ENCODE measurements around the gene MYO1C. TPM values are rescaled to one million over a fixed set of nuclear protein-coding genes. Genes with fewer than 3 reads are reported as not detected.

The MYO1C gene
- total RNA-seq, 1 experiment from 2014 or later: 73.6 TPM

DNA sequence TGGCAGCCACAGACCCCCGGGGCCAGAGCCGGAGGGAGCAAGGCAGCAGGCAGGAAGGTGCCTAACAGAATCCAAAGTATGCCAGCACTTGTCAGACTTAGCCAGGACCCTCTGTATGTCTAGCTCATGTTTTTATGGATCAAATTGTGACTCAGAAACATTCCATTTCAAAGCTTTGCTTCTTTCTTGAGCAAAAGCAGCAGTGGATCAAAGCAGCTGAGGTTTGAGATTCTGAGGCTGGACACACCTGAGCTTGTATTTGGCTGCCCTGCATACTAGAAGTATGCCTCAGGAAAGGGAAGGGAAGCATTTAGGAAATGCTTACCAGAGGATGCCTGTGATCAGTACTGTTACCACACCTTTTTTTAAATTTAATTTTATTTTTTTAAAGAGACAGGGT, 5.7 kb upstream of the MYO1C start (continued):
- TF ChIP-seq, protein P1, sequence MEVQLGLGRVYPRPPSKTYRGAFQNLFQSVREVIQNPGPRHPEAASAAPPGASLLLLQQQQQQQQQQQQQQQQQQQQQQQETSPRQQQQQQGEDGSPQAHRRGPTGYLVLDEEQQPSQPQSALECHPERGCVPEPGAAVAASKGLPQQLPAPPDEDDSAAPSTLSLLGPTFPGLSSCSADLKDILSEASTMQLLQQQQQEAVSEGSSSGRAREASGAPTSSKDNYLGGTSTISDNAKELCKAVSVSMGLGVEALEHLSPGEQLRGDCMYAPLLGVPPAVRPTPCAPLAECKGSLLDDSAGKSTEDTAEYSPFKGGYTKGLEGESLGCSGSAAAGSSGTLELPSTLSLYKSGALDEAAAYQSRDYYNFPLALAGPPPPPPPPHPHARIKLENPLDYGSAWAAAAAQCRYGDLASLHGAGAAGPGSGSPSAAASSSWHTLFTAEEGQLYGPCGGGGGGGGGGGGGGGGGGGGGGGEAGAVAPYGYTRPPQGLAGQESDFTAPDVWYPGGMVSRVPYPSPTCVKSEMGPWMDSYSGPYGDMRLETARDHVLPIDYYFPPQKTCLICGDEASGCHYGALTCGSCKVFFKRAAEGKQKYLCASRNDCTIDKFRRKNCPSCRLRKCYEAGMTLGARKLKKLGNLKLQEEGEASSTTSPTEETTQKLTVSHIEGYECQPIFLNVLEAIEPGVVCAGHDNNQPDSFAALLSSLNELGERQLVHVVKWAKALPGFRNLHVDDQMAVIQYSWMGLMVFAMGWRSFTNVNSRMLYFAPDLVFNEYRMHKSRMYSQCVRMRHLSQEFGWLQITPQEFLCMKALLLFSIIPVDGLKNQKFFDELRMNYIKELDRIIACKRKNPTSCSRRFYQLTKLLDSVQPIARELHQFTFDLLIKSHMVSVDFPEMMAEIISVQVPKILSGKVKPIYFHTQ (CRISPR knock-in tag; IDR thresholded peaks at IDR 0.05): no peak
- TF ChIP-seq JUN (CRISPR knock-in tag; IDR thresholded peaks at IDR 0.05): no peak
- no peak for TF ChIP-seq ERG (CRISPR knock-in tag; IDR thresholded peaks at IDR 0.05)
- TF ChIP-seq OVOL2 (CRISPR knock-in tag; IDR thresholded peaks at IDR 0.05; ENCODE audit: borderline replicate concordance): no peak
- TF ChIP-seq, protein P2, sequence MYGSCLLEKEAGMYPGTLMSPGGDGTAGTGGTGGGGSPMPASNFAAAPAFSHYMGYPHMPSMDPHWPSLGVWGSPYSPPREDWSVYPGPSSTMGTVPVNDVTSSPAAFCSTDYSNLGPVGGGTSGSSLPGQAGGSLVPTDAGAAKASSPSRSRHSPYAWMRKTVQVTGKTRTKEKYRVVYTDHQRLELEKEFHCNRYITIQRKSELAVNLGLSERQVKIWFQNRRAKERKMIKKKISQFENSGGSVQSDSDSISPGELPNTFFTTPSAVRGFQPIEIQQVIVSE (CRISPR knock-in tag; IDR thresholded peaks at IDR 0.05; ENCODE audit: borderline replicate concordance): no peak
- TF ChIP-seq GABPB1 (CRISPR knock-in tag; IDR thresholded peaks at IDR 0.05): no peak
- TF ChIP-seq CBFB (CRISPR knock-in tag; IDR thresholded peaks at IDR 0.05; ENCODE audit: low read depth): no peak

GRCh38 chr17:1497831-1498230, 5.3 kb upstream of the MYO1C start:
- DNase-seq (ENCODE audit: low spot score) (no peak), ATAC-seq (no peak)
- no peaks in the 10 kb centered on the region for H3K36me3 Mint-ChIP-seq
- 0 out of 2 replicates have a peak, but pooled peaks cover 6% of the 10 kb centered on the region for H3K4me1 Mint-ChIP-seq
- peaks cover 3% of the 10 kb centered on the region; the same call in 1 of the 2 replicates for H3K27me3 Mint-ChIP-seq (ENCODE audit: low read depth)
- POLR2A ChIA-PET: no interaction called here
- H3K27ac Mint-ChIP-seq: no peak overlapping the region; the same call in 1 of the 2 replicates
- no peaks in the 10 kb centered on the region for H3K9me3 Mint-ChIP-seq
- CTCF ChIA-PET: interaction anchor here (0.7 to 2.4 kb wide), 4 partner anchors 13 to 133 kb away, joined by 3 to 7 read pairs (median 4); partner anchors contain the start of gene INPP5K
- H3K4me3 Mint-ChIP-seq: no peak overlapping the region
- TF ChIP-seq, protein P3, sequence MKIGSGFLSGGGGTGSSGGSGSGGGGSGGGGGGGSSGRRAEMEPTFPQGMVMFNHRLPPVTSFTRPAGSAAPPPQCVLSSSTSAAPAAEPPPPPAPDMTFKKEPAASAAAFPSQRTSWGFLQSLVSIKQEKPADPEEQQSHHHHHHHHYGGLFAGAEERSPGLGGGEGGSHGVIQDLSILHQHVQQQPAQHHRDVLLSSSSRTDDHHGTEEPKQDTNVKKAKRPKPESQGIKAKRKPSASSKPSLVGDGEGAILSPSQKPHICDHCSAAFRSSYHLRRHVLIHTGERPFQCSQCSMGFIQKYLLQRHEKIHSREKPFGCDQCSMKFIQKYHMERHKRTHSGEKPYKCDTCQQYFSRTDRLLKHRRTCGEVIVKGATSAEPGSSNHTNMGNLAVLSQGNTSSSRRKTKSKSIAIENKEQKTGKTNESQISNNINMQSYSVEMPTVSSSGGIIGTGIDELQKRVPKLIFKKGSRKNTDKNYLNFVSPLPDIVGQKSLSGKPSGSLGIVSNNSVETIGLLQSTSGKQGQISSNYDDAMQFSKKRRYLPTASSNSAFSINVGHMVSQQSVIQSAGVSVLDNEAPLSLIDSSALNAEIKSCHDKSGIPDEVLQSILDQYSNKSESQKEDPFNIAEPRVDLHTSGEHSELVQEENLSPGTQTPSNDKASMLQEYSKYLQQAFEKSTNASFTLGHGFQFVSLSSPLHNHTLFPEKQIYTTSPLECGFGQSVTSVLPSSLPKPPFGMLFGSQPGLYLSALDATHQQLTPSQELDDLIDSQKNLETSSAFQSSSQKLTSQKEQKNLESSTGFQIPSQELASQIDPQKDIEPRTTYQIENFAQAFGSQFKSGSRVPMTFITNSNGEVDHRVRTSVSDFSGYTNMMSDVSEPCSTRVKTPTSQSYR (CRISPR knock-in tag; IDR thresholded peaks at IDR 0.05): no peak
- no peak for TF ChIP-seq CREB1 (CRISPR knock-in tag; IDR thresholded peaks at IDR 0.05)
- TF ChIP-seq CTCF (IDR thresholded peaks at IDR 0.05): no peak
- TF ChIP-seq ATF1 (CRISPR knock-in tag; IDR thresholded peaks at IDR 0.05): no peak
- TF ChIP-seq ZMAT4 (CRISPR knock-in tag; IDR thresholded peaks at IDR 0.05): no peak
- TF ChIP-seq, protein P4, sequence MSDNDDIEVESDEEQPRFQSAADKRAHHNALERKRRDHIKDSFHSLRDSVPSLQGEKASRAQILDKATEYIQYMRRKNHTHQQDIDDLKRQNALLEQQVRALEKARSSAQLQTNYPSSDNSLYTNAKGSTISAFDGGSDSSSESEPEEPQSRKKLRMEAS (CRISPR knock-in tag; IDR thresholded peaks at IDR 0.05): no peak
- no peak for TF ChIP-seq ERG (CRISPR knock-in tag; IDR thresholded peaks at IDR 0.05)
- TF ChIP-seq, protein P5, sequence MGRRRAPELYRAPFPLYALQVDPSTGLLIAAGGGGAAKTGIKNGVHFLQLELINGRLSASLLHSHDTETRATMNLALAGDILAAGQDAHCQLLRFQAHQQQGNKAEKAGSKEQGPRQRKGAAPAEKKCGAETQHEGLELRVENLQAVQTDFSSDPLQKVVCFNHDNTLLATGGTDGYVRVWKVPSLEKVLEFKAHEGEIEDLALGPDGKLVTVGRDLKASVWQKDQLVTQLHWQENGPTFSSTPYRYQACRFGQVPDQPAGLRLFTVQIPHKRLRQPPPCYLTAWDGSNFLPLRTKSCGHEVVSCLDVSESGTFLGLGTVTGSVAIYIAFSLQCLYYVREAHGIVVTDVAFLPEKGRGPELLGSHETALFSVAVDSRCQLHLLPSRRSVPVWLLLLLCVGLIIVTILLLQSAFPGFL (CRISPR knock-in tag; IDR thresholded peaks at IDR 0.05; ENCODE audit: borderline replicate concordance): no peak
- no peak for TF ChIP-seq AFF4 (CRISPR knock-in tag; IDR thresholded peaks at IDR 0.05; ENCODE audit: borderline replicate concordance)
- TF ChIP-seq CBFB (CRISPR knock-in tag; IDR thresholded peaks at IDR 0.05; ENCODE audit: low read depth): no peak
- TF ChIP-seq USF2 (CRISPR knock-in tag; IDR thresholded peaks at IDR 0.05): no peak
- no peak for TF ChIP-seq ZNF671 (CRISPR knock-in tag; IDR thresholded peaks at IDR 0.05)

Measured in WTC11 (cell line).